GM21423 (cell line): ENCODE measurements around the gene IST1.
"Not testable (repeated sequence)": the region's sequence is repeated elsewhere in the genome, so short reads cannot be mapped to it uniquely, and the experiment has no call there.

Experiments used
- ATAC-seq: cut with Tn5 transposase; IDR thresholded peaks from one replicate; pipeline ENCODE4 v1.9.1; 2021; ENCODE audit warnings: mild to moderate bottlenecking, moderate library complexity; ENCODE audit not compliant: unreplicated experiment

The IST1 gene

DNA sequence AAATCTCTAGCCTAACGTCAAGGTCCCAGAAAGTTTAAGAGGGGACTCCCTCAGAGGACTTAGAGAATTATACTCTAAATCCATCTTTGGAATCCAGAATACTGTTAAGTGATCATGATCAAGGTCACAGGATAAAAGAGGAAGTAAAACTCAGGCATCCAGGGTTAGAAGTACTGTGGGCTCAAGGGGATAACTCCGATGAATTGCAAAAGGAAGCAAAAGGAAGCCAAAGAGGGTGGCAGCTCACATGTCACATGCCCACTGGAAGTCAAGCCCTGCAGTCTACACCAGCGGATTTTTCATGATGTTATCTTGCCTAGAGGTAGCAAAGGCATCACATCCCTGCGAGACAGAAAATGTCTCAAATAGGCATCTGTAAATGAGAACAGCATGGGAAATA is 15.2 kb upstream of the IST1 start:
- ATAC-seq = no peak

- peak; percentile 8 for ATAC-seq
Observed at GRCh38 chr16:71882505-71883167, 12.7 kb upstream of the IST1 start.

DNA sequence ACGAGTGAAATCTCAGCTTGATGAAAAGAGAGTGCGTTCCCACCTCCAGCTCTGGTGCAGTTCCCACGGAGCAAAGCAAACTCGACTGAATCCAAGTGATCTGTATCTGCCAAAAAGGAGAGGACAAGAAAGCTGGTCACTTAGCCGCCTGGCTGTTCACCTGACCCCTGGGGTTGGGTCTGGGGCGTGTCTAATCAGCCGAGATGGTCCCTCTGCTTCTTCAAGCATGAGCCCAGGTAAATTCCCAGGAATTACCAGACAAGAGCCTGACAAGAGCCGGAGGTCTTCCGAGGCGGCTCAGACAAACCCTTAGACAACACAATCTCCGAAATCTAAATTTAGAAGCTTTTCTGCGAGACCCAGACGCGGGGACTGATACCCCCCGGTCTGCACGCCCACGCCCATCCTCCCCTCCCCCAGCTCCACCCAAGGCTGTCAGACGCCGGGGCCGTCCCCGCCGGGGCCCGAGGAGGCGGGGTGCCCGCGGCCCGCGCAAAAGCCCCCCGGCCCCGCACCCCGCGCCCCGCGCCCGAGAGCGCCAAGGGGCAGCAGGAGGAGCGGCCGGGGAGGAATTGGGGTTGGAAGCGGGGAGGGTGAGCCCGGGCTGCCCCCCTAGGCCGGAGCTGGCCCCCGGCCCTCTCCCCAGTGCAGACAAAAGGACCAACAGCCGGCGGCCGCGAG is 12.0 kb upstream of the IST1 start:
- peak; percentile 35 for ATAC-seq

DNA sequence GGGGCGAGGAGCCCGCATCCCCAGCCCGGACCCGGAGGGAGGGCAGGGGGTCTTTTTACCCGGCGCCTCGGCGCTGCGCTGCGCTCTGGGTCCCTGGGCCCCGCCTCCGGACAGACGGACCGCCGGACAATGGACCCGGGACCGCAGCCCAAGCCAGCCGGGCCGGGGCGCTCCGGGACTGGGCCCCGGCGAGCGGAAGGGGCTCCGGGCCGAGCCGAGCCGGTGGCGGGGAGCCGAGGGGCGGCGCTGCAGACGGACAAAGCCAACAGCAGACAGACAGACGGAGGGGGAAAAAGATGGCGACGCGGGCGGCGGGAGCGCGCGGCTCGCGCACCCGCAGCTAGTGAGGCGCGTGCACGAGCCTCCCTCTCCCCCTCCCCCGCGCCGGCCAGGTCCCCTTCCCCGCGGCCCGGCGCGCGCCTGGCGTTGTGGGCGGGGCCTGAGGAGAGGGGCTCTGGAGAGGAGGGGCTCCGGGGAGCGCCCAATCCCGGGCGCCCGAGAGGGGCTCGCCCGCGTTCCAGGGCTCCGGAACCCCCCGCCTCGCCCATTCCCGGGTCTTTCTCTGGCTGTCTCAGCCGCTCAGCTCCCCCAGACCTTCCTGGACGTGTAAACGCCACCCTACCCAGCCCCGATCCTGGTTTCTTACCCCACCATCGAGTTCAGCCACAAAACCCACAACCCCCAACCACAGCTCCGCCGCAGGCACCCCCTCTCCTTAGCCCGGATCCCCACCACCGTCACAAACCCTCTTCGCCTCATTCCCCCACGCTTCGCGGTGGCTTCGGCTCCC is 11.3 kb upstream of the IST1 start, which contains the start of gene ZNF821:
Gene ZNF821, minus strand, starts transcription at position 334 of the 790 bp plus-strand sequence. CDS start 4,236 bp downstream, outside the sequence.
- ATAC-seq = peak; percentile 47

GRCh38 chr16:71885261-71885650 is 10.1 kb upstream of the IST1 start:
- no peak for ATAC-seq

- no peak for ATAC-seq
Observed at GRCh38 chr16:71889147-71889546, 6.2 kb upstream of the IST1 start.

GRCh38 chr16:71893888-71894228 is 1.5 kb upstream of the IST1 start:
- no peak for ATAC-seq

DNA sequence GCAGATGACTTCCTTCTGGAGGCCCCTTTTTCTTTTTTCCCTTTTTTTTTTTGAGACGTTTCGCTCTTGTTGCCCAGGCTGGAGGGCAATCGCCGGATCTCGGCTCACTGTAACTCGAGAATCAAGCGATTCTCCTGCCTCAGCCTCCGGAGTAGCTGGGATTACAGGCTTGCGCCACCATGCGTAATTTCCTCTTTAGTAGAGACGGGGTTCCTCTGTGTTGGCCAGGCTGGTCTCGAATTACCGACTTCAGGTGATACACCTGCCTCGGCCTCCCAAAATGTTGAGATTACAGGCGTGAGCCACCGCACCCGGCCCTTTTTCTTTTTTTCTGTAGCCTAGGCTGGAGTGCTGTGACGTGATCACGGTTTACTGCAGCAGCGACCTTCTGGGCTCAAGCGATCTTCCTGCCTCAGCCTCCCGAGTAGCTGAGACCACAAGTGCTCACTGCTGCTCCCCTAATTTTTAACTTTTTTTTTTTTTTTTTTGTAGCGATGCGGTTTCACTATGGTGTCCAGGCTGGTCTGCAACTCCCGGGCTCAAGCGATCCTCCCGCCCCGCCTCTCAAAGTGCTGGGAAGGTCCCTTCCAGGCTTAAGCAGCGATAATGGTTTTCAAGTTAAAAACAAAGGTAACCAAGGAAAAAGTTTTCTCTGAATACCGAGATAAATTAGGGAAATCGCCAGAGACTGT is 956 bp upstream of the IST1 start:
- ATAC-seq = peak; percentile 11

GRCh38 chr16:71895679-71896365 is 491 bp downstream of the IST1 start:
- peak; percentile 19 for ATAC-seq

- no peak for ATAC-seq
Observed at GRCh38 chr16:71896764-71897368, 1.5 kb downstream of the IST1 start.

GRCh38 chr16:71899171-71899570 is 3.8 kb downstream of the IST1 start:
- no peak for ATAC-seq

GRCh38 chr16:71902656-71903365 is 7.5 kb downstream of the IST1 start:
- no peak for ATAC-seq

DNA sequence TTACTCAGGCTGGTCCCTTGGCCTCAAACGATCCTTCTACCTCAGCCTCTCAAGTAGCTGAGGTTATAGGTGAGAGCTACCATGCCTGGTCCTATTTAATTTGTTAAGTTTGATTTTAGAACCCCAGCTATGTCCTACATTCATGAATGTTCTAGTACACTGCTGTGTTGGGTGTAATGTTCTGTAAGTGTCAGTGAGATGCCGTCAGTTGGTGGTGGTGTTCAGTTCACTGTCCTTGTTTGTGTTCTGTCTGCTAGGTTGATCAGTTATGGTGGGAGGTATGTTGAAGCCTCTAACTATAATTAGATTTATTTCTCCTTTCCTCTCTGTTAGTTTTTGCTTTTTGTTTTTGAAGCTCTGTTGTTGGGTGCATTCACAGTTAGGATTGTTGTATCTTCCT is 8.3 kb downstream of the IST1 start:
- ATAC-seq = no peak

- no peak for ATAC-seq
Observed at GRCh38 chr16:71904239-71904638, 8.9 kb downstream of the IST1 start.

DNA sequence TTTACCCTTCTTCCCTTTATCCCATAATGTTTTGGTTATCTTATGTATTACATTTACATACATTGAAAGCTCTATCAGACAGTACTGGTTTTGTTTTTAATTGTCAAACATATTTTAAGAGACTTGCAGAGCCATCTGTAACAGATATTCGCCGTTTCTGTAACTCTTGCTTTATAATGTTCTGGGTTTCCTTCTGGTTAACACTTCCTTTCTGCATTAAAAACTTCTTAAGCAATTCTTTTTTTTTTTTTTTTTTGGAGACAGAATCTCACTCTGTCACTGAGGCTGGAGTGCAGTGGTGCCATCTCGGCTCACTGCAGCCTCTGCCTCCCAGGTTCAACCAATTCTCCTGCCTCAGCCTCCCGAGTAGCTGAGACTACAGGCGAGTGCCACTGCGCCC is 10.4 kb downstream of the IST1 start:
- not testable (repeated sequence) for ATAC-seq

- ATAC-seq = no peak
Observed at GRCh38 chr16:71911121-71911520, 15.8 kb downstream of the IST1 start.

GRCh38 chr16:71912534-71913275 is 17.4 kb downstream of the IST1 start:
- ATAC-seq = no peak

DNA sequence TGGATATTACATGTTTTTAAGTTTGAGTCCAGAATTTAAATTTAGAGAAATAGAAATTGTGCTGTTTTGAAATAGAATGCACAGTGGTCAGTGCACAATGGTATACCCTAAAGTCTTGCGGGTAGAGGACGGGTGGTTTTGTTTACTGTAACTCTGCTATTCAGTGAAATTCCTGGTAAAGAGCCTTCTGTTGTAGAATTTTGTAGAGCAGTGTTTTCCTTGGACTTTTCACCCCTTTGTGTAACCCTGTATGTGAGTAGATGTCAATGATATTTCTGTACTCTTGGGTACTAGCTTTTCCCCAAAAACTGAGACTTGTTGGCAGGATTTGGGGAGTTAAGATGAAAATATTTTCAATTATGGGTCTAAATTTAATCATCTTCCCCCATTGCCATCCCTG is 19.5 kb downstream of the IST1 start:
- no peak for ATAC-seq

DNA sequence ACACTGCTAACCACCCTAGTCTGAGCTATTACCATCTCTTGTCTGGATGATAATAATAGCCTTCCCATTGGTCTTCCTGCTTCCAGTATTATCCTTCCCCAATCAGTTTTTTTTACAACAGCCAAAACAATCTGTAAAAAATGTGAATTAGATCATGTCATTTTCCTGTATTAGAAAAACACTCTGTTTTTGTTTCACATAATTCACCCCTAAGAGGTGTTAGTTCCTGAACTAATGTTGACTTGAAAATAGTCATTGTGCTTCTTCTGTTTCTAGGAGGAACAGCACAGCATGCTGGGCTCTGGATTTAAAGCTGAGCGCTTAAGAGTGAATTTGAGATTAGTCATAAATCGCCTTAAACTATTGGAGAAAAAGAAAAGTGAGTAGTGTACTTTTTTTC is 20.0 kb downstream of the IST1 start:
- no peak for ATAC-seq
